ENCODE measurements around the gene UNC80.

Gene UNC80

DNA sequence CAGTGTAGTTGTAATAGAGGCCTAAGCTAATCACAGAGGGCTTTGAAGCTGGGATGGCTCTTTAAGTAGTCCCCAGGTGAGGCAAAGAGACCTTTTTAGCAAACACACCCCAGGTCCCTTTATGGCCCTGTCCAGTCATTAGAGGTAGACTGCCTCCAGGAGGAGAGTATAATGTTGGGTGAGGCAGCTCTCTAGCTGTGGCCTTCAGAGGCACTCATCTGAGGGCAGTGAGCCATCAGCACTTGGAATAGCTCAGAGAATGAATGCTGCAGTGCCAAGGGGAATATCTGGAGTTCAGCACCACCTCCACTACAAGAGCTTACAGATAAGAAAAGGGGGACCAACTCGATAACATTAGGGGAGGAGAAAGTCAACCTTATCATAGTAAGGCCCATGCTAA is 52.8 kb downstream of the UNC80 start:
- Mint-ChIP-seq H3K27ac (no peak overlapping the region), H3K4me1 (no peaks in the 10 kb centered on the region), H3K4me3 (no peak overlapping the region), H3K27me3 (no peaks in the 10 kb centered on the region), H3K9me3 (peaks cover 0 to 4% of the 10 kb centered on the region in 2 donors), H3K36me3 (no peaks in the 10 kb centered on the region)
- DNase-seq (no peak), ATAC-seq (replicated peaks) (no peak)

DNA sequence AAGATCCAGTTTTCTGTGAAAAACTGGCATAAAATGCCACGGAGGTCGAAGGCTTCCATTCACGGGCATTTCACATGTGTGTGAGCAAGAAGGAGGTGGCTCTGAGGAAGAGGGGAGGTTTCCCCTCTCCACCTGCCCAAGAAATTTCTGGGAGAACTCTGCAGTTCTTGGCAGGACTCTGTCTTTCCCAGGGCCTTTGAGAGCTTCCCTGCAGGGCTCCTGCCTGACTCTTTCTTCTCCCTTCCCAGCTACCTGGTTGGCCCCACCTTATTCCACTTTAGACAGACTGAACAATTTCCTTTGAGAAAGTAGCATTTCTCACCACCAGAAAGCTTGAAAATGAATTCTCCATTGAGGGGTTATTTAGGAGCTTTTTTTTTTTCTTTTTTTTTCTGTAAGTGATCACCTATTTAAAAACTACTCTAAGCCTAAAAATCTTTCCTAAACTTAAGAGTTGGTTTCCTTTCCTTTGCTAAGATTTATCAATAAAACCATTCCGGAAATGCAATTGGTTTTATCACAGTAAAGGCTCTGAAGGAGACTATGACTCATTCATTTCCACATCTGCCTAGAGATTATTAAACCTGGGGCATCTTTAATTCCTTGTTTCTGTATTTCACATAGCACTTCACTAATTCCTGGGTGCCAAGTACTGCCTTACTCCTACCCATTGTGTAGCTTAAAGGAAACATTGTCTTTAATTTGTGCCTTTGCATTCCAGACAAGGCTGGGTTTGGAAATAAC is 59.3 kb downstream of the UNC80 start:
- ATAC-seq (replicated peaks) = no peak

DNA sequence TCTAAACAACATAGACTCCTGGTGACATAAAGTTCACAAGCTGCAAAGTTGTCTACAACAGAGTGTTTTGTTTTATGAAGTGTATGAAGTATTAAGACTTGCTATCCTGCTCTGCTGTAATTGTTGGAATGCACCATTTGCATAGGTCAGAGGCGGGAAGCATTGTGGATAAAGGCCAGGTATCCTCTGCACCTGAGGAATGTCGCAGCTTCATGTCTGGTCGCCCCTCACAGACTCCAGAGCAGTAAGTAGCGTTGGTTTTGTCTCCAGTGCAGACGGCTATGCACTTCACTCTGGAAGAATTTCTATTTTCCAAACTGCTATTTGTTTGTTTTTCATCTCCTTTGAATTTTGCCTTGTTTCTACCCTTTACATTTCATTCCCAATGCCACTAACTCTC is 63.1 kb downstream of the UNC80 start:
- no peak for DNase-seq
- Mint-ChIP-seq H3K4me3 (no peak overlapping the region), H3K9me3 (peaks cover 0 to 2% of the 10 kb centered on the region in 2 donors), H3K27me3 (no peaks in the 10 kb centered on the region), H3K36me3 (no peaks in the 10 kb centered on the region), H3K4me1 (no peaks in the 10 kb centered on the region), H3K27ac (no peak overlapping the region)
- ATAC-seq (replicated peaks) = no peak

More for the DNA sequence above, 59.3 kb downstream of the UNC80 start:
- no peaks in the 10 kb centered on the region for H3K27me3 Mint-ChIP-seq
- H3K27ac Mint-ChIP-seq = no peak overlapping the region
- DNase-seq = no peak
- no peaks in the 10 kb centered on the region for H3K4me1 Mint-ChIP-seq
- H3K36me3 Mint-ChIP-seq = no peaks in the 10 kb centered on the region
- no peak overlapping the region for H3K4me3 Mint-ChIP-seq
- H3K9me3 Mint-ChIP-seq = no peaks in the 10 kb centered on the region

DNA sequence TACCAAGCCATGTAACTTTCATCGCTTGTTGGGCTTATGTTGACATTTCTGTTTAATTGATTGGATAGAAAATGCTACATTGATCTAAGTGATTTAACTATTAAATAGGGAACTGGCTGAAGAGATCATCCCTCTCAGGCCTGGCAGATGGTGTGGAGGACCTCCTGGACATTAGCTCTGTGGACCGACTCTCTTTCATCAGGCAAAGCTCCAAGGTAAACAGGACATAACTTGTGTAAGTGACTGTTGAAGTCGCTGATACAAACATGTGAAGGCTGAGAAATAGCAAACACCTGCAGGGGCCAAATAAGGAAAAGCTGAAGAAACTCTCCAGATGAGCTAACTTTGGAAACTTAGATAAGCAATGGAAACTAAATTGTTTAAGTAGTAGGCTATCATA is 68.8 kb downstream of the UNC80 start:
- no peak overlapping the region for H3K4me3 Mint-ChIP-seq
- DNase-seq (no peak), ATAC-seq (replicated peaks) (no peak)
- no peak overlapping the region for H3K27ac Mint-ChIP-seq
- H3K36me3 Mint-ChIP-seq = no peaks in the 10 kb centered on the region
- peaks cover 0 to 2% of the 10 kb centered on the region in 2 donors for H3K9me3 Mint-ChIP-seq
- no peaks in the 10 kb centered on the region for H3K4me1 Mint-ChIP-seq
- H3K27me3 Mint-ChIP-seq = no peaks in the 10 kb centered on the region

DNA sequence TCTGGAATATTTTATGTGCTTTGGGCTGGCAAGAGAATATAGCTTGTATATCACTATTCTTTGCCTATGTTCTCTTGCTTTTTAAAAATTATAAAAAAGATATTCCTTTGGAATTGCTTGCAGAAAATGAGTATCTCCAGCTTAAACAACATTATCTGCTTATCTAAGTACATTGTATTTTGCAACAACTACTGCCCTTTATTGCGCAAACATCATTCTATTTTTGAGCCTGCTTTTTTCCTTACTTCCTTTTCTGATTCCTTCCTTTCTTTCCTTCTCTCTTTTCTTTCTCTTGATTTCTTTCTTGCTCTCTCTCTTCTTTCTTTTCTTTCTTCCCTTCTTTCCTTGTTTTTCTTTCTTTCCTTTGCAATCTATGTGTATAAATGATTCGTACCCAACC is 74.0 kb downstream of the UNC80 start:
- no peak overlapping the region for H3K27ac Mint-ChIP-seq
- DNase-seq (no peak), ATAC-seq (replicated peaks) (no peak)
- no peaks in the 10 kb centered on the region for H3K4me1 Mint-ChIP-seq
- no peak overlapping the region for H3K4me3 Mint-ChIP-seq
- H3K27me3 Mint-ChIP-seq = peaks cover 0 to 4% of the 10 kb centered on the region in 2 donors
- no peaks in the 10 kb centered on the region for H3K36me3 Mint-ChIP-seq
- H3K9me3 Mint-ChIP-seq = no peaks in the 10 kb centered on the region

DNA sequence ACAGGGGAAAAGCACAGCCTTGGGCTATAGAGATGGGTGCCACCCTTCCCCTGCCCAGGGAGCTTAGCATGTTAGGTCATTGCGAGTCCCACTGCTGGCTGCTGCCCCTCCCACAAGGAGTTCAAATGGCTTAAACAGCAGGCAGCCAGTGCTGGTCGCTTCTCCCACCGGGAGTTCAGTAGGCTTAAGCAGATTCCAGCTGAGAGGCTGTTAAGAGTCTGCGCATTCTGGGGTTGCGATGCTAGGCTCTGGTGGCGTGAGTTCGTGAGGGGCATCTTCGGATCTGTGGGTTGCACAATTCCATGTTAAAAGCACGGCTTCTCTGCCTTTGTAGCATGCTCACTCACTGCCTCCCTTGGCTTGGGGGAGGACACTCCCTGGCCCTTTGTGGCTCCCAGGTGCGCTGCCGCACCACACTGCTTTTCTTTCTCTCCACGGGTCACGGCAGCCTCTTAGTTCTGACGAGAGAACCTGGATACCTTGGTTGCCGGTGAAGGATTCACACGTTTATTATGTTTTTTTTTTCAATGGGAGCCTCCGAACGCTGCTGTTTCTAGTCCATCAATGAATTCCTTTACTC is 93.2 kb downstream of the UNC80 start:
- Mint-ChIP-seq H3K9me3 (peaks cover 3 to 12% of the 10 kb centered on the region in 2 donors), H3K27me3 (no peaks in the 10 kb centered on the region), H3K4me3 (no peak overlapping the region), H3K36me3 (no peaks in the 10 kb centered on the region), H3K4me1 (no peaks in the 10 kb centered on the region), H3K27ac (no peak overlapping the region)
- no peak for ATAC-seq (replicated peaks)
- DNase-seq = no peak

DNA sequence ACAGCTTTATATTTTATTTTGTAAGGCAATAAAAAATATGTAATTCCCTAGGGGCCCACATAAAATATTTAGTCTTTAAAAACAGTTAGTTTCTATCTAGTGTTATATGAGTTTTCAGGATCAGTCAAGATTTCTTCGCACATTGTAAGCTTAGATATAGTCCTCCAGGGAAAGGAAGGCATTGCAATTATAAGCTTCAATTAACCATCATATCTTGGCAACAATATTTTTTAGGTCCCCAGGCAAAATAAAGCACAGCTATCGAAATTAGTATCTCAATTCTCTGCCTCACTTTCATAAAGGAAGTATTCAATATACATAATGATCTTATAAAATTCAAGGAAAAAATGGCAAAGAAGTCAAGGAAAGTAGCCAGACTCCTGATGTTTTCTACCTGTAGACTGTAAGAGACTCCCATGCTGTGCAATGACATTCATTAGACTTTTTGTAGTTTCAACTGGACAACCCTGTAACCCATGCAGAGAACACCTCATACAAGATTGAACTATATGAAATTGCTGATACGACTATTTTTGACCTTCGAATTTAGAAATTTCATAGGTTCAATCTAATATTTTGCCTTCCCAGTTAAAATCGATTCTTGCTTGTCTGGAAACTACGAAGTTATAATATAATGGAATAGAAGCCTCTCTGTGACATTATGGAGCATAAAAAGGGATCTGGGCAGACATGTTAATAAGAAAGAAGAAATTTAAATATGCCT is 96.8 kb downstream of the UNC80 start:
- Mint-ChIP-seq H3K27ac (no peak overlapping the region), H3K4me1 (no peaks in the 10 kb centered on the region), H3K9me3 (peaks cover 1 to 8% of the 10 kb centered on the region in 2 donors), H3K36me3 (no peaks in the 10 kb centered on the region), H3K27me3 (no peaks in the 10 kb centered on the region), H3K4me3 (no peak overlapping the region)
- DNase-seq (no peak), ATAC-seq (replicated peaks) (no peak)

DNA sequence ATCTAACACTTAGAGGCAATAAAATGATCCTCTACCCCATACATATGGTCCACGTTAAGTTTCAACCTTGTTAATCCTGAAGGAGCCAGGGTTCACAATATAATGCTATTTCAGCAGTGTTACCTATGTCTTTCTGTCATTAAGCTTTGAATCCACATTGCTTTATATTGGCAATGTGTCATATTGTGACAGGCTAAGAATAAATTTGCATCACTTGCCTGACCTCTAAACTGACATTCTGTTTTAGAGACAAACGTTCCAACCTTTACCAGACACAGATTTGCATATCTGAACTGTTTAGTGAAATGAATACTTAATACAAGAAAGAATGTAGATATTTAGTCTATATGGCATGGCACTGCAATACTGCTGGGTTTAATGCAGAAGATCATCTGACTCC is 98.4 kb downstream of the UNC80 start:
- Mint-ChIP-seq H3K9me3 (peaks cover 1 to 7% of the 10 kb centered on the region in 2 donors), H3K4me3 (no peak overlapping the region), H3K27ac (no peak overlapping the region), H3K36me3 (no peaks in the 10 kb centered on the region), H3K27me3 (no peaks in the 10 kb centered on the region), H3K4me1 (no peaks in the 10 kb centered on the region)
- no peak for DNase-seq
- ATAC-seq (replicated peaks) = no peak

DNA sequence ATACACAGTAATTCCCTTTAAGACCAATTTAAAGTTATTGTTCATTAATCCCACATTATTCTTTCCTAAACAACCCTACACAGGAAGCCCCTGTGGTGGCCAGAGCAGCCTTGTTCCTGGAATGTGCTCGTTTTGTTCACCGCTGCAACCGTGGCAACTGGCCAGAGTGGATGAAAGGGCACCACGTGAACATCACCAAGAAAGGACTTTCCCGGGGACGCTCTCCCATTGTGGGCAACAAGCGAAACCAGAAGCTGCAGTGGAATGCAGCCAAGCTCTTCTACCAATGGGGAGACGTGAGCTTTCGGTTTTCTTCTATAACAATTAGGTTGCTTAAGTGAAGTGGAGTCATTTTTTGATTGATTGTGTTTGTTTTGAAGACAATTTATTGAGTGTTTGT is 101.0 kb downstream of the UNC80 start:
- Mint-ChIP-seq H3K4me1 (no peaks in the 10 kb centered on the region), H3K9me3 (no peaks in the 10 kb centered on the region), H3K36me3 (no peaks in the 10 kb centered on the region), H3K4me3 (no peak overlapping the region), H3K27ac (no peak overlapping the region), H3K27me3 (no peaks in the 10 kb centered on the region)
- ATAC-seq (replicated peaks) = no peak
- DNase-seq = no peak

DNA sequence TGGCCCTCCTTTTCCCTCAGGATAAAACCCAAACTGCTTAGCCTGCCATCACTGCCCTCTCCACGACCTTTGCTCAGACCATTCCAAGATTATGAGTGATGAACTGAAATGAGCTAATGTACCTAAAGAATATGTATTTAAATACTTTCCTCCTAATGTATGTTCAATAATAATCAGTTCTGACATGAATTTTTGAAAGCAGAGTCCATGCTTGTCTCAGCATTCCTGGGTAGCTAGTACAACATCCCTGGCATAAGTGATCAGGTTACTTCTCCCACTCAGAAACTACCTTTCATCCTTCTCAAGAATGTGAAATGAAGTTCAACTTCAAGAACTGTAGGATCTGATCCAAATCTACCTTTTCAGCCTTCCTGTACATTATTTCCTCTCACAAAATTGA is 103.6 kb downstream of the UNC80 start:
- Mint-ChIP-seq H3K4me1 (no peaks in the 10 kb centered on the region), H3K9me3 (no peaks in the 10 kb centered on the region), H3K4me3 (no peak overlapping the region), H3K27me3 (no peaks in the 10 kb centered on the region), H3K27ac (no peak overlapping the region), H3K36me3 (no peaks in the 10 kb centered on the region)
- DNase-seq (no peak), ATAC-seq (replicated peaks) (no peak)

DNA sequence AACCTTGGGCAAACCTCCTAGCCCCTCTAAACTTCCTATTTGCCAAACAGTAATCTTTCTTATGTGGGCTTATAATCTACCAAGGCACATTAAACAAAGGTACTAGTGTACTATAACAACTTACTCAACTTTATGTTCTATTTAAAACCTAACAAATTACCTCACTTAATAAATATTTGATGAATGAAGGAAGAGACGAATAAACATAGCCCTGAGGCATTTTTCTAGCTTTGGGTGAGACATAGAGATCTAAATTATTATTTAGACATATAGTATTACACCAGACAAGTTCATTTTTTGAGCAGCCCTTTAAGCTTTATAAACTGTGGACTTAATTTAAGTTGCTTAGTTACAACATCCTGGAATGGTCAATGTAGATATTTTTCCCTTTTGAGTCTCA is 104.6 kb downstream of the UNC80 start:
- no peak for ATAC-seq (replicated peaks)
- DNase-seq = no peak
- no peak overlapping the region for H3K4me3 Mint-ChIP-seq
- H3K36me3 Mint-ChIP-seq = no peaks in the 10 kb centered on the region
- no peaks in the 10 kb centered on the region for H3K27me3 Mint-ChIP-seq
- no peaks in the 10 kb centered on the region for H3K4me1 Mint-ChIP-seq
- H3K27ac Mint-ChIP-seq = no peak overlapping the region
- H3K9me3 Mint-ChIP-seq = no peaks in the 10 kb centered on the region

DNA sequence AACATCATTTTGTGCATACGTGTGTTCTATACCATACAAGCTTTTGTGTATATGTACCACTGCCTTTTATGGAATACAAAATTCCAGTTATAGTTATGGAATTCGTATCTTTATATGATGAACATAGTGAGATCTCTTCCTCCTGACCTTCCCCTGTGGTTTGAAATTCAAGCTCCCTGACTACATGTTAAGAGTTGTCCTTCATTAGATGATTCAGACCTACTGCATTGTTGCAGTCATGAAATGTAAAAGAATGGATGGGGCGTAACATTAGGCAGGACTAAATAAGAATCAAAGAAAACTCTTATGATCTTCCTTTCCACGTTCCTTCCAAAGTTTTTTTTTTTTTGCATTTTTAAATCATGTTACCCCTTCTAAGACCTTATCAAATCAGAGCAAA is 107.1 kb downstream of the UNC80 start:
- Mint-ChIP-seq H3K4me1 (no peaks in the 10 kb centered on the region), H3K36me3 (no peaks in the 10 kb centered on the region), H3K9me3 (no peaks in the 10 kb centered on the region), H3K27ac (no peak overlapping the region), H3K27me3 (no peaks in the 10 kb centered on the region), H3K4me3 (no peak overlapping the region)
- ATAC-seq (replicated peaks) (no peak), DNase-seq (no peak)

DNA sequence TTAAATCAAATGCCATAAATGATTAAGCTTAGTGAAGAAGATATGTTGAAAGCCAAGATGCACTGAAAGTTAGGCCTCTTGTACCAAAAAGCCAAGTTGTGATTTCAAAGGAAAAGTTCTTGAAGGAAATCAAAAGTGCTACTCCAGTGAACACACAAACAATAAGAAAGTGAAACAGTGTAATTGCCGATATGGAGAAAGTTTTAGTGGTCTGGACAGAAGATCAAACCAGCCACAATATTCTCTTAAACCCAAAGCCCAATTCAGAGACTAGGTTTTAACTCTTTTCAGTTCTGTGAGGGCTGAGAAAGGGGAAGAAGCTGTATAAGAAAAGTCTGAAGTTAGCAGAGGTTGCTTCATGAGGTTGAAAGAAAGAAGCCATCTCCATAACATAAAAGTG is 129.0 kb downstream of the UNC80 start:
- no peak for ATAC-seq (replicated peaks)
- peaks cover 0 to 6% of the 10 kb centered on the region in 2 donors for H3K27me3 Mint-ChIP-seq
- H3K36me3 Mint-ChIP-seq = no peaks in the 10 kb centered on the region

DNA sequence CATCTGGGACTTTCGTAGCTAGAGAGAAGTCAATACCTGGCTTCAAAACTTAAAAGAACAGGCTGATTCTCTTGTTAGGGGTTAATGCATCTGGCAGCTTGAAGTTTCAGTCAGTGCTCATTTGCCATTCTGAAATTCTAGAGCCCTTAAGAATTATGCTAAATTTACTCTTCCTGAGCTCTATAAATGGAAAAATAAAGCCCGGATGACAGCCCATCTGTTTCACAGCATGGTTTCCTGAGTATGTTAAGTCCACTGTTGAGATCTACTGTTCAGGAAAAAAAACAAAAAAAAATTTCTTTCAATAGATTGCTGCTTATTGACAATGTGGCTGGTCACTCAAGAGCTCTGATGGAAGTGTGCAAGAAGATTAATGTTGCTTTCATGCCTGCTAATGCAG is 129.5 kb downstream of the UNC80 start:
- H3K4me3 Mint-ChIP-seq = no peak overlapping the region
- no peak for ATAC-seq (replicated peaks)
- no peak overlapping the region for H3K27ac Mint-ChIP-seq
- H3K4me1 Mint-ChIP-seq = peaks cover 3 to 6% of the 10 kb centered on the region in 2 donors
- H3K9me3 Mint-ChIP-seq = peaks cover 0 to 1% of the 10 kb centered on the region in 2 donors
- peaks cover 0 to 6% of the 10 kb centered on the region in 2 donors for H3K27me3 Mint-ChIP-seq
- no peaks in the 10 kb centered on the region for H3K36me3 Mint-ChIP-seq
- DNase-seq = no peak

More for the DNA sequence above, 129.0 kb downstream of the UNC80 start:
- no peak overlapping the region for H3K4me3 Mint-ChIP-seq
- no peak for DNase-seq
- H3K4me1 Mint-ChIP-seq = peaks cover 3 to 6% of the 10 kb centered on the region in 2 donors
- no peak overlapping the region for H3K27ac Mint-ChIP-seq
- peaks cover 0 to 1% of the 10 kb centered on the region in 2 donors for H3K9me3 Mint-ChIP-seq

DNA sequence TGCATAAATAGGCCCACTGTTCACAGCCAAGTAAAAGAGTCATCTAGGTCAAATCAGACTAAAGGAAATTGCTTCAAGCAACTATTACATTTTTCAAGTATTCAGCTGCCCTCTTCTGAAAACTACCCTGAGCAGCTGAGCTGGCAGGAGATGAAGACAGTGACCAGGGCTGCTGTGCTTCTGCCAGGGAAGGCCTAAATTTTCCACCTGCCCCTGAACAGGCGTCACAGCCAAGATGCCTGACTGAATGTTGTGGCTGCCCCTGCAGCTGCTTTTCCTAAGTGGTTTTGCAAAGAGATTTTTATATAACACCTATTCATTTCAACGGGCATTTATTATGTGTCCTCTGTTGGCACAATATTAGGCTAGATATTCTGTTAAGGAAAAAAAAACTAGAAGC is 134.1 kb downstream of the UNC80 start:
- H3K36me3 Mint-ChIP-seq = no peaks in the 10 kb centered on the region
- no peak overlapping the region for H3K27ac Mint-ChIP-seq
- H3K27me3 Mint-ChIP-seq = no peaks in the 10 kb centered on the region
- no peaks in the 10 kb centered on the region for H3K9me3 Mint-ChIP-seq
- DNase-seq (no peak), ATAC-seq (replicated peaks) (no peak)
- H3K4me1 Mint-ChIP-seq = peaks cover 0 to 2% of the 10 kb centered on the region in 2 donors
- no peak overlapping the region for H3K4me3 Mint-ChIP-seq
